Prostate gland (tissue), 2 donors: ENCODE data around the gene ITGA8. TPM values are rescaled to one million over a fixed set of nuclear protein-coding genes. Genes with fewer than 3 reads are reported as not detected.

Experiments used
- DNase-seq: peaks from one replicate; pipeline ENCODE4 v3.0.0-alpha.2; 2019; ENCODE audit warnings: low spot score
- H3K27ac ChIP-seq, 2 donors: fragments of 200-600 bp; sonication (generic); 2 replicates each; pipeline ENCODE4 v1.5.1; 2017 to 2019
- H3K27me3 ChIP-seq: fragments of 200-600 bp; sonication (generic); replicated peaks from 2 replicates; pipeline ENCODE4 v1.5.1; 2019; ENCODE audit not compliant: insufficient read depth
- H3K36me3 ChIP-seq, 2 donors: fragments of 200-600 bp; sonication (generic); 1 replicate in 1 of 2; 2 replicates in 1 of 2; pipeline versions ENCODE4 v1.5.1 to v1.8.1; 2017 to 2019
- H3K4me1 ChIP-seq: fragments of 200-600 bp; sonication (generic); replicated peaks from 2 replicates; pipeline ENCODE4 v1.5.1; 2019
- H3K4me3 ChIP-seq, 2 donors: fragments of 200-600 bp; sonication (generic); 2 replicates each; pipeline ENCODE4 v1.5.1; 2017 to 2019
- H3K9me3 ChIP-seq: fragments of 200-600 bp; sonication (generic); 2 replicates; pipeline ENCODE4 v1.5.1; 2017
- POLR2A ChIP-seq: fragments of 450-650 bp; IDR thresholded peaks from one replicate; pipeline ENCODE4 v1.6.1; 2016; ENCODE audit warnings: antibody characterized with exemption, mild to moderate bottlenecking
- POLR2AphosphoS5 ChIP-seq: sonication (generic); formaldehyde crosslinking; IDR thresholded peaks from one replicate; pipeline ENCODE4 v1.6.1; 2017; ENCODE audit warnings: antibody characterized with exemption
- WGBS: methylation state at CpG from one replicate; pipeline ENCODE4 v1.1.5; 2018; 5-methylcytosine and 5-hydroxymethylcytosine counted together
- intact Hi-C: fragments of 100-400 bp; cut with DNase I; formaldehyde crosslinking; loops from one replicate; pipeline ENCODE4 v1.14.2; 2022
- total RNA-seq, 2 donors: library from RNA; depleted of rRNA; stranded (reverse); fragments of >200 nt; gene quantifications; one replicate each; pipeline ENCODE4 v1.1.0, GENCODE V29; 2016
- TF ChIP-seq, protein P1 (sequence below), 4 experiments: fragments of 200-600 bp in 2 of 4; fragments of 450-650 bp in 2 of 4; sonication (generic) in 2 of 4; IDR thresholded peaks; 1 replicate in 3 of 4; 2 replicates in 1 of 4; pipeline ENCODE4 v1.5.1; 2016 to 2019; ENCODE audit warnings: antibody characterized with exemption in 4 of 4, mild to moderate bottlenecking in 2 of 4, moderate library complexity in 2 of 4

The ITGA8 gene
- total RNA-seq, 2 donors from 2014 or later, result 10.3 to 11.2 TPM

DNA sequence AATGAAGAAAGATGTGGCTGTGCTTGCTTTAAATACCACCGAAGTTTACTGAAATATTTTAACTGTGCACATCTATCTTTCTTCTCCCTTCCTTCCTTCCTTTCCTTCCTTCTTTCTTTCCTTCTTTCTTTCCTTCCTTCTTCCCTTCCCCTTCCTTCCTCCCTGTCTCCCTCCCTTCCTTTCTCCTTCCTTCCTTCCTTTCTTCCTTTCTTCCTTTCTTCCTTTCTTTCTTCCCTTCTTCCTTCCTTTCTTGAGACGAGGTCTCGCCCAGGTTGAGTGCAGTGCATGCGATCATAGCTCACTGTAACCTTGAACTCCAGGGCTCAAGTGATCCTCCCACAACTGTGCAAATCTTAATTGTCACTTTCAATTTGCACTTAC is 190.9 kb downstream of the ITGA8 start:
- H3K9me3 ChIP-seq, result no peaks in the 10 kb centered on the region
- H3K27me3 ChIP-seq, result no peaks in the 10 kb centered on the region
- H3K36me3 ChIP-seq, result no peaks in the 10 kb centered on the region
- DNase-seq, result no peak
- H3K4me1 ChIP-seq, result no peaks in the 10 kb centered on the region
- 91% methylated on average over 4 of the region's 4 CpGs for WGBS
- no peak overlapping the region for H3K27ac ChIP-seq
- TF ChIP-seq POLR2A, result no peak
- TF ChIP-seq, protein P1, sequence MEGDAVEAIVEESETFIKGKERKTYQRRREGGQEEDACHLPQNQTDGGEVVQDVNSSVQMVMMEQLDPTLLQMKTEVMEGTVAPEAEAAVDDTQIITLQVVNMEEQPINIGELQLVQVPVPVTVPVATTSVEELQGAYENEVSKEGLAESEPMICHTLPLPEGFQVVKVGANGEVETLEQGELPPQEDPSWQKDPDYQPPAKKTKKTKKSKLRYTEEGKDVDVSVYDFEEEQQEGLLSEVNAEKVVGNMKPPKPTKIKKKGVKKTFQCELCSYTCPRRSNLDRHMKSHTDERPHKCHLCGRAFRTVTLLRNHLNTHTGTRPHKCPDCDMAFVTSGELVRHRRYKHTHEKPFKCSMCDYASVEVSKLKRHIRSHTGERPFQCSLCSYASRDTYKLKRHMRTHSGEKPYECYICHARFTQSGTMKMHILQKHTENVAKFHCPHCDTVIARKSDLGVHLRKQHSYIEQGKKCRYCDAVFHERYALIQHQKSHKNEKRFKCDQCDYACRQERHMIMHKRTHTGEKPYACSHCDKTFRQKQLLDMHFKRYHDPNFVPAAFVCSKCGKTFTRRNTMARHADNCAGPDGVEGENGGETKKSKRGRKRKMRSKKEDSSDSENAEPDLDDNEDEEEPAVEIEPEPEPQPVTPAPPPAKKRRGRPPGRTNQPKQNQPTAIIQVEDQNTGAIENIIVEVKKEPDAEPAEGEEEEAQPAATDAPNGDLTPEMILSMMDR (IDR thresholded peaks at IDR 0.05), result no peak
- TF ChIP-seq POLR2AphosphoS5, result no peak
- intact Hi-C loops, result loop anchor here (5.0 kb wide), 2 partner anchors 42 to 188 kb away; partner anchors contain the start of gene ITGA8
- H3K4me3 ChIP-seq, result no peak overlapping the region

DNA sequence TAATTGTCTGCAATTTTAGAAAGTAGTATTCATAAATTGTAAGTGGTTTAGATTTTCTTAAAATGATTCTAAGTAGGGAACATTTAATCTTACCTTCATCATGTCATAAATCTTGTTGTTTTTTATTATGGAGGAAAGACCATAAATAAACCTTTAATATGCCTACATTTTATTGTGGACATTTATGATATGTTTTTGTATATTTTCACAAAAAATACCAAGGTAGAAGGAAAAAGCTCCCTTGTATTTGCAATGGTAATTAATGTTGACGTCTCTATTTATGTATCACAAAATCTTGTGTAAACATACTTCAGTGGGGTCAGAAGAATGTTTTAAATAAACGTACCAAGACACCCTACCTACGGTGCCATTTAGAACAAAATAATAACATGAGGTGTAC is 193.0 kb downstream of the ITGA8 start:
- TF ChIP-seq, protein P1 (IDR thresholded peaks at IDR 0.05), result no peak
- no peak for TF ChIP-seq POLR2AphosphoS5
- no peak for TF ChIP-seq POLR2A
- no peaks in the 10 kb centered on the region for H3K4me1 ChIP-seq
- intact Hi-C loops, result loop anchor here (5.0 kb wide), 2 partner anchors 39 to 191 kb away; partner anchors contain the start of gene ITGA8
- H3K27me3 ChIP-seq, result no peaks in the 10 kb centered on the region
- no peaks in the 10 kb centered on the region for H3K9me3 ChIP-seq
- 11% methylated on average over 3 of the region's 3 CpGs for WGBS
- H3K4me3 ChIP-seq, result no peak overlapping the region
- DNase-seq, result no peak
- H3K27ac ChIP-seq, result no peak overlapping the region
- H3K36me3 ChIP-seq, result no peaks in the 10 kb centered on the region

DNA sequence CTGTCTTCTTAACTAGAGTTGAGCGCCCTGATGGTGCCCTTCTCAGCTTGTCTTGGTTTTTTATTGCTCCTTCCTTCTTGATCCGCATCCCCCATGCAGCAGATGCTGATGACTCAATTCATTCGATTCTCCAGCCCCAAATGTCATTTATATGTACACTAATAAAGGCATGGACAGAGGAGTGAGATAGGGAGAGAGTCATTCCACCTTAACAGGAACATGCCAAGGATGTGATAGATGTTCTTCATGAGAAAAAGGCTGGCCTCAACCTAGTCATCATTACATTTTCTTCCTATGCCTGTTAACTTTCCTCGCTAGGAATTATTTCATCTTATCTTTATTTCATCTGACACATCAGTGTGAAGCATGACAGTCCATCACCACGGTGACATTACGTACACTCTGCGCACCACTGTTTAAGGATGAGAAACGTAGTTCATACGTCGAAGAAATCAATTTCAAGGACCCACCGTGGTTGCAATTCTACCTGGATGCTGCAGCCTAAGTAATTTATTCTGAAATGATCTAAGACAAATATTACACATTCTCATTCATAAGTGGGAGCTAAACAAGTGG is 198.3 kb downstream of the ITGA8 start:
- 93% methylated on average over 11 of the region's 11 CpGs for WGBS
- no peaks in the 10 kb centered on the region for H3K27me3 ChIP-seq
- no peaks in the 10 kb centered on the region for H3K9me3 ChIP-seq
- intact Hi-C loops, result loop anchor here (5.0 kb wide), 1 partner anchor 84 kb away; no protein-coding TSS in a partner anchor
- no peak for DNase-seq
- H3K36me3 ChIP-seq, result no peaks in the 10 kb centered on the region
- H3K27ac ChIP-seq, result no peak overlapping the region
- no peak for TF ChIP-seq POLR2AphosphoS5
- no peak for TF ChIP-seq POLR2A
- TF ChIP-seq, protein P1 (IDR thresholded peaks at IDR 0.05), result no peak
- H3K4me3 ChIP-seq, result no peak overlapping the region
- H3K4me1 ChIP-seq, result no peaks in the 10 kb centered on the region

DNA sequence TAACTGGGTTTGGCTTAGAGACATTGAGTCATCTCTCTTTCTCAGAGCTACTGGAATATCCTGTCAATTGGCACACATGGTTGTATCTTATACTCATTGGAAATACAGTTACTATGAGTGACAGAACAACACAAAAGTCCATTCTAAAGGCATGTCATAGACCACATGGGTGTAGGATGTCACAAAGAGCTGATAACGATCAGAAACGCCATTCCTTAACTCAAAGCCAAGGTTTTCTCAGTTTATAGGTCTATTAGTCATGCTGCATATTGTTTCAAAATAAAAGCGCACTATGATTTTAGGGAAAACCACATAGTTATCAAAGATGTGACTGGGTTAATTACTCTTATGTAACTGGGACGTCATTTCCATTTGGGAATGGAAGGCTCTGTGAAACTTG is 201.5 kb downstream of the ITGA8 start:
- H3K36me3 ChIP-seq, result no peaks in the 10 kb centered on the region
- H3K27me3 ChIP-seq, result no peaks in the 10 kb centered on the region
- no peaks in the 10 kb centered on the region for H3K9me3 ChIP-seq
- peak; percentile 66 for TF ChIP-seq POLR2AphosphoS5
- TF ChIP-seq, protein P1 (IDR thresholded peaks at IDR 0.05), result no peak
- intact Hi-C loops, result no loop called here
- no peak overlapping the region for H3K27ac ChIP-seq
- DNase-seq, result no peak
- H3K4me1 ChIP-seq, result peaks cover 9% of the 10 kb centered on the region
- no peak overlapping the region for H3K4me3 ChIP-seq
- 23% methylated on average over 4 of the region's 4 CpGs for WGBS
